Measurements from ENCODE around the gene REV1. TPM values are rescaled to one million over a fixed set of nuclear protein-coding genes. Genes with fewer than 3 reads are reported as not detected.
"Not testable (repeated sequence)": the region's sequence is repeated elsewhere in the genome, so short reads cannot be mapped to it uniquely, and the experiment has no call there.

REV1 gene
- total RNA-seq, 1 donor from 2014 or later = 41.3 TPM

GRCh38 chr2:99480390-99480789 is 9.4 kb downstream of the REV1 start:
- no peak for DNase-seq (ENCODE audit: low spot score)
- Mint-ChIP-seq H3K4me3 (ENCODE audit: low read depth) (no peak overlapping the region), H3K4me1 (ENCODE audit: low read depth) (peaks cover 25% of the 10 kb centered on the region), H3K27ac (no peak overlapping the region), H3K9me3 (no peaks in the 10 kb centered on the region), H3K36me3 (ENCODE audit: low read depth) (no peaks in the 10 kb centered on the region), H3K27me3 (ENCODE audit: low read depth) (no peaks in the 10 kb centered on the region)
- intact Hi-C loops (cut with micrococcal nuclease) = no loop called here

- H3K4me3 Mint-ChIP-seq (ENCODE audit: low read depth) = no peak overlapping the region
- H3K27ac Mint-ChIP-seq = no peak overlapping the region
- DNase-seq (ENCODE audit: low spot score) = no peak
- H3K4me1 Mint-ChIP-seq (ENCODE audit: low read depth) = peaks cover 26% of the 10 kb centered on the region
- H3K9me3 Mint-ChIP-seq = no peaks in the 10 kb centered on the region
- H3K36me3 Mint-ChIP-seq (ENCODE audit: low read depth) = no peaks in the 10 kb centered on the region
- intact Hi-C loops (cut with micrococcal nuclease) = no loop called here
- H3K27me3 Mint-ChIP-seq (ENCODE audit: low read depth) = no peaks in the 10 kb centered on the region
These were observed 11.2 kb downstream of the REV1 start for GRCh38 chr2:99478632-99479031.

GRCh38 chr2:99477054-99477453 is 12.8 kb downstream of the REV1 start:
- H3K9me3 Mint-ChIP-seq = no peaks in the 10 kb centered on the region
- peaks cover 3% of the 10 kb centered on the region for H3K36me3 Mint-ChIP-seq (ENCODE audit: low read depth)
- DNase-seq (ENCODE audit: low spot score) = no peak
- H3K4me1 Mint-ChIP-seq (ENCODE audit: low read depth) = peaks cover 19% of the 10 kb centered on the region
- no peak overlapping the region for H3K4me3 Mint-ChIP-seq (ENCODE audit: low read depth)
- H3K27me3 Mint-ChIP-seq (ENCODE audit: low read depth) = no peaks in the 10 kb centered on the region
- intact Hi-C loops (cut with micrococcal nuclease) = no loop called here
- H3K27ac Mint-ChIP-seq = no peak overlapping the region

- no peak for DNase-seq (ENCODE audit: low spot score)
- intact Hi-C loops (cut with micrococcal nuclease) = no loop called here
- Mint-ChIP-seq H3K9me3 (no peaks in the 10 kb centered on the region), H3K4me1 (ENCODE audit: low read depth) (peaks cover 17% of the 10 kb centered on the region), H3K4me3 (ENCODE audit: low read depth) (no peak overlapping the region), H3K36me3 (ENCODE audit: low read depth) (peaks cover 4% of the 10 kb centered on the region), H3K27me3 (ENCODE audit: low read depth) (no peaks in the 10 kb centered on the region), H3K27ac (no peak overlapping the region)
These were observed 13.2 kb downstream of the REV1 start for GRCh38 chr2:99476629-99477028.

- H3K4me1 Mint-ChIP-seq (ENCODE audit: low read depth) = peaks cover 11% of the 10 kb centered on the region
- H3K9me3 Mint-ChIP-seq; intact Hi-C loops (cut with micrococcal nuclease); DNase-seq (ENCODE audit: low spot score); H3K4me3 Mint-ChIP-seq (ENCODE audit: low read depth); H3K36me3 Mint-ChIP-seq (ENCODE audit: low read depth); H3K27ac Mint-ChIP-seq; H3K27me3 Mint-ChIP-seq (ENCODE audit: low read depth): not testable (repeated sequence)
These were observed 14.7 kb downstream of the REV1 start for GRCh38 chr2:99475095-99475494.

- H3K36me3 Mint-ChIP-seq (ENCODE audit: low read depth) = peaks cover 8% of the 10 kb centered on the region
- no peaks in the 10 kb centered on the region for H3K27me3 Mint-ChIP-seq (ENCODE audit: low read depth)
- intact Hi-C loops (cut with micrococcal nuclease) = no loop called here
- H3K9me3 Mint-ChIP-seq = peaks cover 5% of the 10 kb centered on the region
- no peak overlapping the region for H3K4me3 Mint-ChIP-seq (ENCODE audit: low read depth)
- H3K27ac Mint-ChIP-seq = no peak overlapping the region
- H3K4me1 Mint-ChIP-seq (ENCODE audit: low read depth) = peaks cover 11% of the 10 kb centered on the region
- DNase-seq (ENCODE audit: low spot score) = no peak
These were observed 16.2 kb downstream of the REV1 start for GRCh38 chr2:99473518-99474083.

GRCh38 chr2:99472600-99472960 is 17.2 kb downstream of the REV1 start:
- intact Hi-C loops (cut with micrococcal nuclease) = no loop called here
- no peak overlapping the region for H3K27ac Mint-ChIP-seq
- H3K9me3 Mint-ChIP-seq = peaks cover 5% of the 10 kb centered on the region
- H3K36me3 Mint-ChIP-seq (ENCODE audit: low read depth) = peaks cover 8% of the 10 kb centered on the region
- H3K27me3 Mint-ChIP-seq (ENCODE audit: low read depth) = no peaks in the 10 kb centered on the region
- peaks cover 8% of the 10 kb centered on the region for H3K4me1 Mint-ChIP-seq (ENCODE audit: low read depth)
- DNase-seq (ENCODE audit: low spot score) = no peak
- H3K4me3 Mint-ChIP-seq (ENCODE audit: low read depth) = no peak overlapping the region

- no peak for DNase-seq (ENCODE audit: low spot score)
- Mint-ChIP-seq H3K36me3 (ENCODE audit: low read depth) (peaks cover 8% of the 10 kb centered on the region), H3K4me3 (ENCODE audit: low read depth) (no peak overlapping the region), H3K9me3 (peaks cover 5% of the 10 kb centered on the region), H3K27me3 (ENCODE audit: low read depth) (no peaks in the 10 kb centered on the region), H3K27ac (no peak overlapping the region), H3K4me1 (ENCODE audit: low read depth) (peaks cover 8% of the 10 kb centered on the region)
- intact Hi-C loops (cut with micrococcal nuclease) = no loop called here
These were observed 17.9 kb downstream of the REV1 start for GRCh38 chr2:99471654-99472599.

GRCh38 chr2:99470957-99471356 is 18.9 kb downstream of the REV1 start:
- H3K4me1 Mint-ChIP-seq (ENCODE audit: low read depth) = peaks cover 8% of the 10 kb centered on the region
- no peak overlapping the region for H3K4me3 Mint-ChIP-seq (ENCODE audit: low read depth)
- no peak for DNase-seq (ENCODE audit: low spot score)
- no peak overlapping the region for H3K27ac Mint-ChIP-seq
- H3K9me3 Mint-ChIP-seq = peaks cover 5% of the 10 kb centered on the region
- peaks cover 8% of the 10 kb centered on the region for H3K36me3 Mint-ChIP-seq (ENCODE audit: low read depth)
- H3K27me3 Mint-ChIP-seq (ENCODE audit: low read depth) = no peaks in the 10 kb centered on the region
- intact Hi-C loops (cut with micrococcal nuclease) = no loop called here

- H3K27me3 Mint-ChIP-seq (ENCODE audit: low read depth); intact Hi-C loops (cut with micrococcal nuclease); H3K36me3 Mint-ChIP-seq (ENCODE audit: low read depth); H3K9me3 Mint-ChIP-seq; DNase-seq (ENCODE audit: low spot score); H3K4me1 Mint-ChIP-seq (ENCODE audit: low read depth); H3K27ac Mint-ChIP-seq; H3K4me3 Mint-ChIP-seq (ENCODE audit: low read depth): not testable (repeated sequence)
These were observed 19.4 kb downstream of the REV1 start for GRCh38 chr2:99470459-99470858.

GRCh38 chr2:99469394-99469793 is 20.4 kb downstream of the REV1 start:
- H3K27ac Mint-ChIP-seq = no peak overlapping the region
- peaks cover 5% of the 10 kb centered on the region for H3K9me3 Mint-ChIP-seq
- peaks cover 7% of the 10 kb centered on the region for H3K4me1 Mint-ChIP-seq (ENCODE audit: low read depth)
- intact Hi-C loops (cut with micrococcal nuclease) = no loop called here
- H3K27me3 Mint-ChIP-seq (ENCODE audit: low read depth) = no peaks in the 10 kb centered on the region
- H3K36me3 Mint-ChIP-seq (ENCODE audit: low read depth) = peaks cover 8% of the 10 kb centered on the region
- H3K4me3 Mint-ChIP-seq (ENCODE audit: low read depth) = no peak overlapping the region
- no peak for DNase-seq (ENCODE audit: low spot score)

GRCh38 chr2:99468155-99468554 is 21.7 kb downstream of the REV1 start:
- Mint-ChIP-seq H3K36me3 (ENCODE audit: low read depth) (peaks cover 11% of the 10 kb centered on the region), H3K27ac (no peak overlapping the region), H3K4me3 (ENCODE audit: low read depth) (no peak overlapping the region), H3K9me3 (peaks cover 5% of the 10 kb centered on the region), H3K27me3 (ENCODE audit: low read depth) (no peaks in the 10 kb centered on the region), H3K4me1 (ENCODE audit: low read depth) (peaks cover 2% of the 10 kb centered on the region)
- intact Hi-C loops (cut with micrococcal nuclease) = no loop called here
- no peak for DNase-seq (ENCODE audit: low spot score)

GRCh38 chr2:99467390-99467789 is 22.4 kb downstream of the REV1 start:
- Mint-ChIP-seq H3K4me1 (ENCODE audit: low read depth) (peaks cover 2% of the 10 kb centered on the region), H3K4me3 (ENCODE audit: low read depth) (no peak overlapping the region), H3K27ac (no peak overlapping the region)

More at GRCh38 chr2:99467390-99467789, 22.4 kb downstream of the REV1 start:
- no peak for DNase-seq (ENCODE audit: low spot score)
- H3K36me3 Mint-ChIP-seq (ENCODE audit: low read depth) = peaks cover 15% of the 10 kb centered on the region
- H3K27me3 Mint-ChIP-seq (ENCODE audit: low read depth) = no peaks in the 10 kb centered on the region
- intact Hi-C loops (cut with micrococcal nuclease) = no loop called here
- H3K9me3 Mint-ChIP-seq = peaks cover 5% of the 10 kb centered on the region
